HG03060 (cell line): ENCODE measurements around the gene CCDC85C.

Experiments used
- ATAC-seq: cut with Tn5 transposase; IDR thresholded peaks from one replicate; pipeline ENCODE4 v1.9.1; 2021; ENCODE audit warnings: low read depth, moderate number of reproducible peaks; ENCODE audit not compliant: unreplicated experiment

CCDC85C gene

GRCh38 chr14:99516156-99516870, 87.7 kb downstream of the CCDC85C start:
- ATAC-seq: no peak

GRCh38 chr14:99515301-99516155, 88.5 kb downstream of the CCDC85C start:
- no peak for ATAC-seq

- ATAC-seq: no peak
These were observed 89.3 kb downstream of the CCDC85C start for GRCh38 chr14:99514552-99515300.

GRCh38 chr14:99513946-99514551, 90.0 kb downstream of the CCDC85C start:
- no peak for ATAC-seq

- ATAC-seq: no peak
These were observed 90.8 kb downstream of the CCDC85C start for GRCh38 chr14:99513183-99513694.

- no peak for ATAC-seq
These were observed 91.3 kb downstream of the CCDC85C start for GRCh38 chr14:99512571-99513182.

- no peak for ATAC-seq
These were observed 91.9 kb downstream of the CCDC85C start for GRCh38 chr14:99512110-99512449.

GRCh38 chr14:99511421-99512109, 92.4 kb downstream of the CCDC85C start:
- no peak for ATAC-seq

- ATAC-seq: no peak
These were observed 93.4 kb downstream of the CCDC85C start for GRCh38 chr14:99510556-99511139.

- no peak for ATAC-seq
These were observed 94.0 kb downstream of the CCDC85C start for GRCh38 chr14:99509871-99510555.

- ATAC-seq: no peak
These were observed 94.9 kb downstream of the CCDC85C start for GRCh38 chr14:99508896-99509629.

- ATAC-seq: no peak
These were observed 96.0 kb downstream of the CCDC85C start for GRCh38 chr14:99507860-99508640.

GRCh38 chr14:99506276-99506675, 97.7 kb downstream of the CCDC85C start:
- no peak for ATAC-seq

GRCh38 chr14:99505089-99505488, 98.9 kb downstream of the CCDC85C start:
- no peak for ATAC-seq

GRCh38 chr14:99503848-99504453, 100.1 kb downstream of the CCDC85C start:
- no peak for ATAC-seq

GRCh38 chr14:99502989-99503421, 101.0 kb downstream of the CCDC85C start:
- no peak for ATAC-seq

- no peak for ATAC-seq
These were observed 106.1 kb downstream of the CCDC85C start for GRCh38 chr14:99497894-99498293.
